Right cardiac atrium (tissue), 5 donors: ENCODE results near the gene ALK. TPM values are rescaled to one million over a fixed set of nuclear protein-coding genes. Genes with fewer than 3 reads are reported as not detected.

ENCODE experiments used
- ATAC-seq, 2 donors: fragments of 200-7000 bp; cut with Tn5 transposase; one replicate each; pipeline versions ENCODE4 v1.8.0 to v1.9.1; 2020; ENCODE audit warnings: moderate library complexity in 2 of 2, mild to moderate bottlenecking in 1 of 2
- DNase-seq, 3 donors: peaks; one replicate each; pipeline ENCODE4 v3.0.0-alpha.2; 2020
- H3K27ac ChIP-seq: one replicate; pipeline ENCODE4 v1.5.1; 2013; ENCODE audit warnings: mild to moderate bottlenecking, low read length, control low read depth, moderate library complexity
- H3K27me3 ChIP-seq: one replicate; pipeline ENCODE4 v1.6.1; 2013; ENCODE audit not compliant: control insufficient read depth, insufficient read depth
- H3K4me1 ChIP-seq: one replicate; pipeline ENCODE4 v1.6.1; 2013; ENCODE audit warnings: low read length; ENCODE audit not compliant: control insufficient read depth, insufficient read depth
- H3K4me3 ChIP-seq: one replicate; pipeline ENCODE4 v1.5.1; 2013; ENCODE audit warnings: low read length, control low read depth
- H3K9me3 ChIP-seq: one replicate; pipeline ENCODE4 v1.6.1; 2013; ENCODE audit warnings: low read length; ENCODE audit not compliant: control insufficient read depth
- WGBS: extraction: QIAGEN DNeasy Blood & Tissue Kit; methylation state at CpG from one replicate; pipeline ENCODE4 v1.1.7; 2013; 5-methylcytosine and 5-hydroxymethylcytosine counted together
- intact Hi-C, 4 donors: fragments of 100-400 bp; cut with DNase I; formaldehyde crosslinking; loops; one replicate each; pipeline versions ENCODE4 v1.11.0 to v1.14.0; 2022 to 2023
- polyA plus RNA-seq: library from polyadenylated mRNA; stranded (reverse); fragments of 200-250 nt; gene quantifications from one replicate; pipeline ENCODE4 v1.2.3, GENCODE V29; 2013
- total RNA-seq, 4 donors: library from RNA; stranded (reverse); fragmentation: NEBNext Ultra II Directional; extraction: Animal tissue kit (Norgen Biotek cat#: 25700); gene quantifications; one replicate each; pipeline ENCODE4 v1.2.1, GENCODE V29; 2021
- donor health status: healthy with polysubstance abuse.
- donor health status: DM: no; HTN: yes; CAD: no.
- donor health status: DM: no; HTN: no; CAD: no.
- donor health status: DM: no; HTN: yes; CAD: no; lungs with severe emphysema.
- donor health status: DM: yes; HTN: yes; CAD: no.

The ALK gene
- total and polyA plus RNA-seq, 5 donors: 0.05 to 0.17 (median 0.10) TPM; not detected in 1

DNA sequence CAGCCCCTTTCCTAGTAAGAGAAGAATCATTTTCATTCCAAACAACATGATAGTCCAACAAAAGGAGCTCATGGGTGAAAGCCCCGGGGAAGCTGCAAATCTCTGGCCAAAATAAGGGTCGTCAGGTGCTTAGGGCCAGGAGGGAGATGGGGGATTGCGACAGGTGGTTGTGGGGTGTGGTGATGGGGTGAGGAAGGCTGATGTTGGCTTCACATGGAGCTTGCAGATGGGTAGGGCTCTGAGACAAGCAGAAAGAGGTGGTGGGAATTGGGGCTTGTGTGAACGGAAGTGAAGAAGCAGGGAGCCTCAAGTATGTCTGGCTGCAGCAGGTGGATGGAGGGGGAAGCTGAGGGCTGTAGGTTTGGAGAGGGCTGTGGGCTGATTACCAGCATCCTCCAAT is 680.0 kb downstream of the ALK start:
- no peak for DNase-seq
- no peaks in the 10 kb centered on the region for H3K4me1 ChIP-seq

DNA sequence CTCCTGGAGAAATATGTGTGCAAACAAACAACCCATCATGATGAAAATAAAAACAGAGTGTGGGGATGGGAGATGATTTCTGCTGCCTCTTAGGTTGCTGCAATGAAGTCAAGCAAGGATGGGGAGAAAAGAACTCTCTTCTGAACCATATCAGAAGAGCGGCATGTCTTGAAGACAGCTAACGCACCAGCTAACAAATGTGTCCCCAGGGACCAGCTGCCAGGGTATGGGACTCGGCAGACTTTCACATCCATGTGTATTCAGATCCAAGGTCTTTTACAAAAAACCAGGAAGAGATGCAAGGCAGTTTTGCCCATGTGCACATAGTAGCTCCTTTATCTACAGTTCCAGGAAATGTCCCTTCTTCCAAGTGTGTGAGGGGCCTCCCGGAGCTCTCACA is 680.8 kb downstream of the ALK start:
- 66% methylated on average over 4 of the region's 4 CpGs for WGBS
- H3K27me3 ChIP-seq: no peaks in the 10 kb centered on the region
- intact Hi-C loops: no loop called here

More for the DNA sequence above, 680.0 kb downstream of the ALK start:
- 84% methylated on average over 4 of the region's 4 CpGs for WGBS
- Histone ChIP-seq H3K4me3 (no peak overlapping the region), H3K27me3 (no peaks in the 10 kb centered on the region), H3K27ac (no peak overlapping the region), H3K9me3 (no peaks in the 10 kb centered on the region)
- no peak for ATAC-seq
- intact Hi-C loops: no loop called here

DNA sequence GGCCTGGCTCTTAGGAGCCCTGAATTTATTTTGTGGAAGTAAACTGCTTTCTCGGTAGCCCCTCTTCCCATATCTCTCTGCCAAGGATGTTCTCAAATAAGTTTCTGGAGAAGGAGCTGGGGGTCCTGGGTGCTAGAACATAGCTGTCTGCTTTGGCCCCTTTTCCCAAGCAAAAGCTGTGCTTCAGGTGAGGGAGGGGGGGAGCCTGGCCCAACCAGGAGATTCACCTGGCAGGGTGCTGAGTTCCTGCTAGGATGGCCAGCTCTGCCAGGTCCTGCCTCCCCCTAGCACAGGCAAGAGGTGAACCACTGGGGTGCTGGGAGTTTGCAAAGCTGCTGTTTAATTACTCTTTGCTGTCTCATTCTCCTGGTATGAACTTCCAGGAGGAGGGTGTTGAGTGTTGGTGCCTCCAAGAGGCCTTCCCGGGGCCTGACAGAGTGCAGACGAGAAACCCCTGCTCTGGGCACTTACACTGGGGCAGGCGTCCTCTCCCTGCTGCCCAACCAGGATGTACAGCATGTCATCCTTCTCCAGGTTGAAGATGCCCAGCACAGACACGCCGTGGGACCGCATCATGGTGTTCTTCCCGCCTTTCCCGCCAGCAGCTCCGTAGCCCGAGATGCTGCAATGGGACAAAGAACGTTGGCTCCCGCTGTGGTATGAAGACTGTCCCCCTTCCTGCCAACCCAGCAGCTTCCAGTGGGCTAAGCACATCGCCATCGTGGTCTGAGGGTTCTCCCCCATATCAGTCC is 682.0 kb downstream of the ALK start:
- Histone ChIP-seq H3K4me1 (no peaks in the 10 kb centered on the region), H3K27ac (no peak overlapping the region), H3K27me3 (no peaks in the 10 kb centered on the region), H3K4me3 (no peak overlapping the region), H3K9me3 (no peaks in the 10 kb centered on the region)
- ATAC-seq (no peak), DNase-seq (peak in 1 of 3 donors; percentile 8)
- intact Hi-C loops: no loop called here
- WGBS: 83% methylated on average over 15 of the region's 15 CpGs

More for the DNA sequence above, 680.8 kb downstream of the ALK start:
- ATAC-seq (no peak), DNase-seq (no peak)
- H3K4me1 ChIP-seq: no peaks in the 10 kb centered on the region
- H3K9me3 ChIP-seq: no peaks in the 10 kb centered on the region
- no peak overlapping the region for H3K27ac ChIP-seq
- no peak overlapping the region for H3K4me3 ChIP-seq

DNA sequence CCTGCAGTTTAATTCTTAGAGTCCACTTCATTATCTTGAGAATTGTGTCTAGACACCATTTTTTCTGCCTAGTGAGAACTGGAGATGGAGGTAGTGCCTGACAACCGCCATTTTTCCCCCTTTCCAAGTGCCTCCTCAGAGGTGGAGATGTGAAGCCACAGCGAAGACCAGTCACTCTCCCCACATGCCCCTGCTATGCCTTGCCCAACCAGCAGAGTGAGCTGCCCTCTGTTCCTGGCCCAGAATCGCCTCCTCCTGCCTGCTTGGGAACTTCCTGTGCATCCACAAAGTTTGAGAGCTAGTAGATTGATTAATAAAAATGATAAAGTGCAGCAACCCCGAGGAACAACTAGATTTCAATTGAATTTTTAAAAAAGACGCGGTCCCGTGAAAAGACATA is 682.9 kb downstream of the ALK start:
- H3K27me3 ChIP-seq: no peaks in the 10 kb centered on the region
- intact Hi-C loops: no loop called here

DNA sequence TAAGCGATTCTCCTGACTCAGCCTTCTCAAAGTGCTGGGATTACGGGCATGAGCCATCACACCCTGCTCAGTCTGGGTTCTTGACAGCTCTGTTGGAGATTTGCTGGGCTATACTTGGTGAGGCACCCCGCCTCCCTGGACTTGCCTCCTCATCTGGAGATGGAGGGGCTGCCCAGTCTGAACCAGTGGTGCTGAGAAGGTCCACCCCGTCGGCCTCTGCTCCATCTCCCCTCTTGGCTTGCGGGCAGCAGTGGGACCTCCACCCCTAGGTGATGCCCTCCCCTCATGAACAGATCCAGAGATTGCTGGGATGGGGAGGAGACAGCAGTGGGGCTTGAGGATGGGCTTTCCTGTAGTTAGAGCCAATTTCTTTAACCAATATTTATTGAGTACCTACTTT is 685.3 kb downstream of the ALK start:
- Histone ChIP-seq H3K27ac (no peak overlapping the region), H3K9me3 (no peaks in the 10 kb centered on the region), H3K27me3 (no peaks in the 10 kb centered on the region), H3K4me1 (no peaks in the 10 kb centered on the region), H3K4me3 (no peak overlapping the region)
- no peak for ATAC-seq
- intact Hi-C loops: no loop called here
- no peak for DNase-seq
- 92% methylated on average over 6 of the region's 6 CpGs for WGBS

More for the DNA sequence above, 682.9 kb downstream of the ALK start:
- Histone ChIP-seq H3K9me3 (no peaks in the 10 kb centered on the region), H3K27ac (no peak overlapping the region), H3K4me1 (no peaks in the 10 kb centered on the region), H3K4me3 (no peak overlapping the region)
- DNase-seq (peak in 1 of 3 donors; percentile 16), ATAC-seq (no peak)
- WGBS: 65% methylated on average over 7 of the region's 7 CpGs

DNA sequence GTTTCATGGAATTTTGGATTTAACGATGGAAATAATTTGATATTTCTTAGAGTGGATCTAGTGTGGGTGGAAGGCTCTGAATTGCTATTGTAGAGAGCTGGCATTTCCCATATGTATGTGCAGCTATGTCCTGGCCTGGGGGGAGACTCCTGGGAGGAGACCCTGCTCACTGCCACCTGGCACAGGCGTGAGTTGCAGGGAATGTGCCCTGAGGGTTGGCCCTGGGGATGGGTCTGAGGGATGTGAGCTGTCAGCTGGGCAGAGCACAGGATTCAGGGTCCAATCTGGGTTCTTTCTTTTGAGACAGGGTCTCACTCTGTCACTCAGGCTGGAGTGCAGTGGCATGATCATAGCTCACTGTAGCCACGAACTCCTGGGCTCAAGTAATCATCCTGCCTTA is 686.0 kb downstream of the ALK start:
- no peak for DNase-seq
- WGBS: 67% methylated on average over 3 of the region's 3 CpGs
- H3K9me3 ChIP-seq: no peaks in the 10 kb centered on the region

DNA sequence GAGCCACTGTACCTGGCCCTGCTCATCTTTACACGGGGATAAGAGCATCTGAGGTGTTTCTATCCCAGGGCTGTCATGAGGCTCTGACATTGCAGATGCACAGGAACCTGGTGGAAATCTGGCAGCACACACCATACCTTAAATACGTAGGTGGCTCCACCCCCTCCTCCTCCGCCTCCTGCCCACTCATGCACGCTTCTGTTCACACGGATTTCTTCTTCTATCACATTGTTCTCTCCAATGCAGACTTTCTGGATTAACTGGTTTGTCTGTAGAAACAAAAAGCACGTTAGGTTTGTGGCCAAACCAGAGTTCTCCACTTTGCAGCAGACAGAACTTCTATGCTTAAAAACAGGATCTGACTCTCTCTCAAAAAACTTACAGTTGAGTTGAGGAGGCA is 688.0 kb downstream of the ALK start:
- ATAC-seq (no peak), DNase-seq (no peak)
- Histone ChIP-seq H3K27ac (no peak overlapping the region), H3K4me3 (no peak overlapping the region), H3K9me3 (no peaks in the 10 kb centered on the region), H3K27me3 (no peaks in the 10 kb centered on the region), H3K4me1 (no peaks in the 10 kb centered on the region)
- 65% methylated on average over 6 of the region's 6 CpGs for WGBS
- intact Hi-C loops: no loop called here

More for the DNA sequence above, 686.0 kb downstream of the ALK start:
- intact Hi-C loops: no loop called here
- H3K27me3 ChIP-seq: no peaks in the 10 kb centered on the region
- ATAC-seq: no peak
- H3K27ac ChIP-seq: no peak overlapping the region
- H3K4me1 ChIP-seq: no peaks in the 10 kb centered on the region
- H3K4me3 ChIP-seq: no peak overlapping the region

DNA sequence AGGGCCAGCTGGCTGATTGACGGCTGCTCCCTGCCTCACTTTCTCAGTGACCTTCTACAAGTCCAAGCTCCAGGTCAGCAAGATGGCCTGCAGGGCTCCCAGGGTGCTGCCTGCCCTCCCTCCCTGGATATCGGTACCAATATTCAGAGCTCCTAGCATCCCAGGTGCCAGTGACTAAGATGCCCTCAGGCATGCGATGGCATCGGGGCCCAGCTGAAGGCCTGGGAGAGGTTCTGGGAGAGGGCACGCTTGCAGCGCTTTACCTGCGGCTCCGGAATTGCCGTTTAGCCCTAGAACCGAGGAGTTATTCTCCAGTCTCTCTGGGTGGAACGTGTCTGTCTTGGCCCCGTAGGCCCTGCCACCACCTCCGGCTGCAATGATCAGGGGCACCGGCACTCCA is 689.3 kb downstream of the ALK start:
- Histone ChIP-seq H3K27ac (no peak overlapping the region), H3K9me3 (no peaks in the 10 kb centered on the region), H3K27me3 (no peaks in the 10 kb centered on the region), H3K4me1 (no peaks in the 10 kb centered on the region), H3K4me3 (no peak overlapping the region)
- WGBS: 92% methylated on average over 14 of the region's 14 CpGs
- no peak for DNase-seq
- intact Hi-C loops: no loop called here
- no peak for ATAC-seq

DNA sequence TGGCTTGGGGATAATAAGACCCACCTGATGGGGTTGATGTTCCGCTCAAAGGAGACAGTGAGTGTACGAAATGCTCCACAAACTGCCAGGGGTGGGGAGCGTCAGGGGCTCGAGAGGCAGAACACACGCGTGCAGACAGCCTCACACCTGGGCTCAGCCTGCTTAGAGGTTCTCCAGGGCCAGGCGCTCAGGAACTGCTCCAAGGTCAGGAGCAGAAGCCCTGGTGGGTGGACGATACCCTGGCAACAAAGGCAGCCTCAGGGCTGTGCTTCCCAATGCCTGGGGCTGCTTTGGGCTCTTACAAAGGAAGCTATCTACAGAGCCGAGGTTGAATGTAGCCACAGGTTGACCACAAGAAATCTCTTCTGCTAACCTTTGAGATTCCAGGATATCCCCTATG is 691.7 kb downstream of the ALK start:
- Histone ChIP-seq H3K27me3 (no peaks in the 10 kb centered on the region), H3K4me3 (no peak overlapping the region), H3K4me1 (no peaks in the 10 kb centered on the region), H3K27ac (no peak overlapping the region), H3K9me3 (no peaks in the 10 kb centered on the region)
- DNase-seq (no peak), ATAC-seq (no peak)
- WGBS: 84% methylated on average over 9 of the region's 9 CpGs
- intact Hi-C loops: no loop called here

DNA sequence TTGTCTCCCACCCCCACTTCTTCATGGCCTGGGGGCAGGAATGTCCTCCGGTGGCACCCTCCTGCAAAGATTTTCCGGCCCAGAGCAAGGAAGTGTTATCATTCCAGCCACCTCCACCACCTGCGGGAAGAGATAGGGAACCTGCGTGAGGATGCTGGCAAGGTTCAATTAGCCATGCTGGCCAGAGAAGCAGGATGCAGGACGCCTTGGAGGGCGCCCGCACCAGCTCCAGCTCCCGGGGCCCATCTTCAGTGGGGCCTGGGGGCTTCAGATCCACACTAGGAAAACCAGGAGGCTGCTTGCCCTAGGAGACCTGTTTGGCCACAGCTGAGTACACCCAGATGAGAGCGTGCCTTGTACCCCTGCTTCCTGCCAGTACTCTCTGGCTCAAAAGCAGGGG is 692.4 kb downstream of the ALK start:
- intact Hi-C loops: no loop called here
- H3K4me3 ChIP-seq: no peak overlapping the region
- H3K27me3 ChIP-seq: no peaks in the 10 kb centered on the region
- no peak overlapping the region for H3K27ac ChIP-seq
- no peaks in the 10 kb centered on the region for H3K9me3 ChIP-seq
- DNase-seq (no peak), ATAC-seq (no peak)
- H3K4me1 ChIP-seq: no peaks in the 10 kb centered on the region
- WGBS: 68% methylated on average over 9 of the region's 9 CpGs

DNA sequence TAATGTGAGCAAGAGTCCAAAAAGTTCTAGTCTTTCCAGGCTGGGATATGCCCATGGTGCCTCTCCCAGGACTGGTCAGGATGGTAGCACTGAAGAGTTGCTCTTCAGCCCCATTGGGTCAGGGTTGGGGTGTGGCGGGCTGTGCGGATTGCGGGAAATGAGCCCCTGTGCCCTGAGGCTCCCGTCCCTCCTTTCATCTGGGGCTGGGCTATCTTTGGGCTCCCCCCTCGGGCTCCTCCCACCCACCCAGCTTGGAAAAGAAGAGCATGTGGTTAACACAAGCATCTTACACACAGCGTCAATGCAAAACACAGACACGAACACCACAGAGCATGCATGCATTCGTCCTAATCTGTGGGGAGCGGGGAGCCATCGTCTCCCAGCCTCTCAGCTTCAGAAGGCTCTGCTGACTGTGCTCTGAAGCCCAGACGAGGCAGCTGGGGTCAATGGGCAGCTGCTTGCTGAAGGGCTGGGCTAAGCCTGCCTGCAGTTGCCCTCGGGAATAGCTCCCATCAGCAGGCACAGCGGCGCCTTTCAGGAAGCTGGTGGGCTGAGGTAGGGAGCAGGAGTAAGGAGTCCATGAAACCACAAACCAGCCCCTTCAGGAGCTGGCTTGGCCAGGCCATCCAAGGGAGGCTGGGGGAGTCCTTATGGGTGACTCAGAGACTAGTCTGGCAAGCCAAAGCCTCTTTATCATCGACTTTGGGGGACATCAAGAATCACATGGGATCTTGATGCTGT is 693.3 kb downstream of the ALK start:
- H3K9me3 ChIP-seq: no peaks in the 10 kb centered on the region
- ATAC-seq (no peak), DNase-seq (no peak)
- no peaks in the 10 kb centered on the region for H3K27me3 ChIP-seq
- H3K4me3 ChIP-seq: no peak overlapping the region
- H3K27ac ChIP-seq: no peak overlapping the region
- no peaks in the 10 kb centered on the region for H3K4me1 ChIP-seq
- 48% methylated on average over 15 of the region's 15 CpGs for WGBS
- intact Hi-C loops: no loop called here
